H1 (cell line): ENCODE measurements around the gene CORO7.

ENCODE experiments used
- ASH2L ChIP-seq: fragments of 200-600, 300-600 bp; sonication (generic); IDR thresholded peaks from one replicate; pipeline ENCODE4 v1.7.1; 2017; ENCODE audit warnings: low read length
- CEBPB ChIP-seq: IDR thresholded peaks from 2 replicates; pipeline ENCODE4 v1.6.1; 2012; ENCODE audit warnings: low read depth, low read length
- EP300 ChIP-seq, 2 experiments: IDR thresholded peaks; 1 replicate in 1 of 2; 2 replicates in 1 of 2; pipeline ENCODE4 v1.6.1; 2011 to 2012; ENCODE audit warnings: low read depth in 2 of 2, low read length in 2 of 2, mild to moderate bottlenecking in 2 of 2, borderline replicate concordance in 1 of 2, inconsistent platforms in 1 of 2, moderate library complexity in 1 of 2
- HDAC6 ChIP-seq: IDR thresholded peaks from one replicate; pipeline ENCODE4 v1.7.1; 2012; ENCODE audit warnings: low read depth, mild to moderate bottlenecking, inconsistent platforms, low read length, moderate library complexity
- POLR2A ChIP-seq, 2 experiments: IDR thresholded peaks; 1 replicate in 1 of 2; 2 replicates in 1 of 2; pipeline ENCODE4 v1.6.1; 2011; ENCODE audit warnings: low read depth in 2 of 2, low read length in 2 of 2, mild to moderate bottlenecking in 2 of 2; ENCODE audit errors: control extremely low read depth in 1 of 2
- POLR2AphosphoS5 ChIP-seq: IDR thresholded peaks from 2 replicates; pipeline ENCODE4 v1.6.1; 2011; ENCODE audit warnings: low read depth, low read length
- RAD21 ChIP-seq, 2 experiments: IDR thresholded peaks in 1 of 2; conservative IDR thresholded peaks in 1 of 2; 2 replicates each; pipeline ENCODE4 v1.6.1; 2011; ENCODE audit warnings: low read depth in 2 of 2, low read length in 2 of 2, improper control_type of control experiment in 1 of 2, inconsistent platforms in 1 of 2, mild to moderate bottlenecking in 1 of 2, moderate library complexity in 1 of 2
- RNF2 ChIP-seq: fragments of 200-900, 300-1000 bp; sonication (generic); IDR thresholded peaks from 2 replicates; pipeline ENCODE4 v1.7.1; 2016; ENCODE audit warnings: borderline replicate concordance, low read depth, mild to moderate bottlenecking, antibody characterized with exemption, low read length; ENCODE audit not compliant: poor library complexity, severe bottlenecking; ENCODE audit errors: missing control alignments
- SIN3A ChIP-seq, 2 experiments: IDR thresholded peaks in 1 of 2; conservative IDR thresholded peaks in 1 of 2; 2 replicates each; pipeline ENCODE4 v1.6.1; 2011 to 2012; ENCODE audit warnings: low read length in 2 of 2, improper control_type of control experiment in 1 of 2, low read depth in 1 of 2, mild to moderate bottlenecking in 1 of 2
- SP2 ChIP-seq: IDR thresholded peaks from 2 replicates; pipeline ENCODE4 v1.6.1; 2012; ENCODE audit warnings: mild to moderate bottlenecking, low read length, inconsistent platforms
- SUZ12 ChIP-seq: fragments of 200-600 bp; sonication (generic); IDR thresholded peaks from 2 replicates; pipeline ENCODE4 v1.6.1; 2012; ENCODE audit warnings: mild to moderate bottlenecking, inconsistent platforms, low read length, moderate library complexity, mixed read lengths
- TF ChIP-seq, protein P1 (sequence below), 3 experiments: IDR thresholded peaks; 1 replicate in 2 of 3; 2 replicates in 1 of 3; pipeline versions ENCODE4 v1.5.1 to v1.6.1; 2011; ENCODE audit warnings: low read length in 3 of 3, mild to moderate bottlenecking in 3 of 3, inconsistent platforms in 2 of 3, low read depth in 1 of 3, moderate library complexity in 1 of 3; ENCODE audit not compliant: insufficient read depth in 1 of 3; ENCODE audit errors: control extremely low read depth in 1 of 3

DNA sequence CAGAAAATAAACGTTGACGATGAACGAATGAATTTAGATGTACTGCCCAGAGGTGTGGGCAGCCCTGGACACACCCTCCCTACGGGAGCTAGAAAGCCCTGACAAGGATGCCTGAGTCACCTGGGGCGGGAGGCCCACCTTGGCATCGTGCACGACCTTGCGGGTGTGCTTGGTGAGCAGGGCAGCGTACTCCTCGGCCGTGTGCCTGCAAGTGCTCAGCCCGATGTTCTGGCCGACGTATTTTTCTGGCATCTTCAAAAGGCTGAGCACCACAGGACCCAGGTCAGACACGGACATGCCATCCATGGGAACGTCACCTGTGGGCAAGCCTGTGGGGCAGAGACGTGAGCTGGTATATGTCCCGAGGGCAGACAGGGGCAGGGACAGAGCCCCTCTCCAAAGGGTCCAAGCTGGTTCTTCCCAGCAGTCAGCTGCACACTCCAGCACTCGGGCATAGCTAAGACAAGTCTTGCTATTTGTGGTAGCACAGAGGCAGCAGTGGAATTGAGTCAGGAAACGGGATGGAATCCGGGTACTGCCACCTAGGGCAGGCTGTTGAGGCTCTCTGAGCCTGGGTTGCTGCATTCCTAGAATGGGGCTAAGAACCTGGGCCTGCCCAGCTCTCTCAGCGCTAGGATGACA is 47.2 kb upstream of the CORO7 start:
- TF ChIP-seq SIN3A (conservative IDR thresholded peaks at IDR 0.05 in 1 of 2, IDR thresholded peaks at IDR 0.05 in 1 of 2; ENCODE audit: low read depth in 1 of 2, low read length in 2 of 2) (no peak), RNF2 (no peak), EP300 (IDR thresholded peaks at IDR 0.05; ENCODE audit: borderline replicate concordance in 1 of 2, low read depth in 2 of 2, low read length in 2 of 2) (no peak), POLR2A (IDR thresholded peaks at IDR 0.05; ENCODE audit: control extremely low read depth in 1 of 2, low read depth in 2 of 2, low read length in 2 of 2) (no peak), SP2 (no peak), POLR2AphosphoS5 (no peak), SUZ12 (no peak), RAD21 (IDR thresholded peaks at IDR 0.05 in 1 of 2, conservative IDR thresholded peaks at IDR 0.05 in 1 of 2; ENCODE audit: low read depth in 2 of 2, low read length in 2 of 2) (no peak), HDAC6 (no peak), CEBPB (no peak), ASH2L (no peak)
- TF ChIP-seq, protein P1, sequence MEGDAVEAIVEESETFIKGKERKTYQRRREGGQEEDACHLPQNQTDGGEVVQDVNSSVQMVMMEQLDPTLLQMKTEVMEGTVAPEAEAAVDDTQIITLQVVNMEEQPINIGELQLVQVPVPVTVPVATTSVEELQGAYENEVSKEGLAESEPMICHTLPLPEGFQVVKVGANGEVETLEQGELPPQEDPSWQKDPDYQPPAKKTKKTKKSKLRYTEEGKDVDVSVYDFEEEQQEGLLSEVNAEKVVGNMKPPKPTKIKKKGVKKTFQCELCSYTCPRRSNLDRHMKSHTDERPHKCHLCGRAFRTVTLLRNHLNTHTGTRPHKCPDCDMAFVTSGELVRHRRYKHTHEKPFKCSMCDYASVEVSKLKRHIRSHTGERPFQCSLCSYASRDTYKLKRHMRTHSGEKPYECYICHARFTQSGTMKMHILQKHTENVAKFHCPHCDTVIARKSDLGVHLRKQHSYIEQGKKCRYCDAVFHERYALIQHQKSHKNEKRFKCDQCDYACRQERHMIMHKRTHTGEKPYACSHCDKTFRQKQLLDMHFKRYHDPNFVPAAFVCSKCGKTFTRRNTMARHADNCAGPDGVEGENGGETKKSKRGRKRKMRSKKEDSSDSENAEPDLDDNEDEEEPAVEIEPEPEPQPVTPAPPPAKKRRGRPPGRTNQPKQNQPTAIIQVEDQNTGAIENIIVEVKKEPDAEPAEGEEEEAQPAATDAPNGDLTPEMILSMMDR (IDR thresholded peaks at IDR 0.05; ENCODE audit: control extremely low read depth in 1 of 3, insufficient read depth in 1 of 3, low read depth in 1 of 3, low read length in 3 of 3), result no peak
